ENCODE results near the gene MYO3B. TPM values are rescaled to one million over a fixed set of nuclear protein-coding genes. Genes with fewer than 3 reads are reported as not detected.

The MYO3B gene
- total RNA-seq, 1 experiment from 2014 or later = 0.63 TPM

- H3K23ac ChIP-seq (ENCODE audit: insufficient read length, low read depth, low read length) = no peak overlapping the region
- no peak overlapping the region for H3K27ac ChIP-seq (ENCODE audit: insufficient read length, low read depth, low read length)
- H4K5ac ChIP-seq (ENCODE audit: insufficient read length, low read depth, low read length) = no peak overlapping the region
- TF ChIP-seq, protein P1, sequence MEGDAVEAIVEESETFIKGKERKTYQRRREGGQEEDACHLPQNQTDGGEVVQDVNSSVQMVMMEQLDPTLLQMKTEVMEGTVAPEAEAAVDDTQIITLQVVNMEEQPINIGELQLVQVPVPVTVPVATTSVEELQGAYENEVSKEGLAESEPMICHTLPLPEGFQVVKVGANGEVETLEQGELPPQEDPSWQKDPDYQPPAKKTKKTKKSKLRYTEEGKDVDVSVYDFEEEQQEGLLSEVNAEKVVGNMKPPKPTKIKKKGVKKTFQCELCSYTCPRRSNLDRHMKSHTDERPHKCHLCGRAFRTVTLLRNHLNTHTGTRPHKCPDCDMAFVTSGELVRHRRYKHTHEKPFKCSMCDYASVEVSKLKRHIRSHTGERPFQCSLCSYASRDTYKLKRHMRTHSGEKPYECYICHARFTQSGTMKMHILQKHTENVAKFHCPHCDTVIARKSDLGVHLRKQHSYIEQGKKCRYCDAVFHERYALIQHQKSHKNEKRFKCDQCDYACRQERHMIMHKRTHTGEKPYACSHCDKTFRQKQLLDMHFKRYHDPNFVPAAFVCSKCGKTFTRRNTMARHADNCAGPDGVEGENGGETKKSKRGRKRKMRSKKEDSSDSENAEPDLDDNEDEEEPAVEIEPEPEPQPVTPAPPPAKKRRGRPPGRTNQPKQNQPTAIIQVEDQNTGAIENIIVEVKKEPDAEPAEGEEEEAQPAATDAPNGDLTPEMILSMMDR (conservative IDR thresholded peaks at IDR 0.05) = no peak
- no peaks in the 10 kb centered on the region for H3K79me2 ChIP-seq (ENCODE audit: insufficient read depth, low read length)
- no peak overlapping the region for H3K56ac ChIP-seq (ENCODE audit: insufficient read length, low read depth, low read length)
- DNase-seq = no peak
- no peak overlapping the region for H2AK5ac ChIP-seq (ENCODE audit: insufficient read length, low read length)
- no CpG with 5 or more reads among the region's 7 CpGs for WGBS (ENCODE audit: extremely low coverage, insufficient read length, low lambda C conversion rate)
- no peaks in the 10 kb centered on the region for H4K20me1 ChIP-seq (ENCODE audit: control insufficient read depth, insufficient read depth, insufficient read length)
- H2BK120ac ChIP-seq (ENCODE audit: low read depth, low read length, poor library complexity, severe bottlenecking) = no peak overlapping the region
- peaks cover 12% of the 10 kb centered on the region for H3K4me1 ChIP-seq (ENCODE audit: insufficient read depth, low read length)
- H4K91ac ChIP-seq (ENCODE audit: insufficient read length, low read depth, low read length) = no peak overlapping the region
- H3K23me2 ChIP-seq (ENCODE audit: insufficient read length, low read depth, low read length, poor library complexity, severe bottlenecking) = no peaks in the 10 kb centered on the region
- H3K9ac ChIP-seq (ENCODE audit: extremely low read depth, insufficient read length, low read length) = no peak overlapping the region
- peaks cover 3% of the 10 kb centered on the region; the same call in 1 of the 2 replicates for H3K27me3 Mint-ChIP-seq (ENCODE audit: low read depth)
- no peak overlapping the region for H2BK15ac ChIP-seq (ENCODE audit: low read depth, low read length)
- peak overlapping the region in 2 of 3 experiments; percentile 83 to 85; a peak in 5 of 7 replicates for H3K27ac Mint-ChIP-seq
- no peak overlapping the region for H2BK20ac ChIP-seq (ENCODE audit: low read depth, low read length, poor library complexity, severe bottlenecking)
- no peaks in the 10 kb centered on the region; the same call in 1 of the 2 replicates for H3K27me3 ChIP-seq (ENCODE audit: insufficient read depth, low read length)
- no peak overlapping the region for H3K18ac ChIP-seq (ENCODE audit: insufficient read length, low read depth, low read length)
- H3K4ac ChIP-seq (ENCODE audit: low read depth, low read length) = no peak overlapping the region
- no peaks in the 10 kb centered on the region for H3K79me1 ChIP-seq (ENCODE audit: insufficient read depth, low read depth, low read length, poor library complexity, severe bottlenecking)
- peaks cover 3 to 27% of the 10 kb centered on the region in 2 experiments; a peak in 4 of 5 replicates for H3K9me3 Mint-ChIP-seq
- H2BK12ac ChIP-seq (ENCODE audit: insufficient read length, low read depth, low read length) = no peak overlapping the region
- H3K9me3 ChIP-seq (ENCODE audit: control insufficient read depth, low read depth, low read length) = no peaks in the 10 kb centered on the region
- H3K14ac ChIP-seq (ENCODE audit: insufficient read depth, low read length) = no peak overlapping the region
- H3T11ph ChIP-seq (ENCODE audit: low read length) = no peak overlapping the region
- no peak overlapping the region for H3K4me2 ChIP-seq (ENCODE audit: insufficient read depth, insufficient read length, low read length)
- H4K8ac ChIP-seq (replicated peaks; ENCODE audit: insufficient read length, low read depth, low read length) = no peak overlapping the region
- H3K4me3 Mint-ChIP-seq = no peak overlapping the region
- H2BK5ac ChIP-seq (ENCODE audit: insufficient read length, low read length) = no peak overlapping the region
- peaks cover 17 to 32% of the 10 kb centered on the region in 2 experiments for H3K4me1 Mint-ChIP-seq
- no peak overlapping the region for H2AFZ ChIP-seq (ENCODE audit: low read length)
- peaks cover 0 to 13% (median 12%) of the 10 kb centered on the region in 3 experiments; a peak in 4 of 7 replicates for H3K36me3 Mint-ChIP-seq (ENCODE audit: insufficient read depth in 1 of 3, low read depth in 3 of 3)
Observed at GRCh38 chr2:170155723-170156253, 22.2 kb upstream of the MYO3B start.

Measured in H9 (cell line).